H1 (cell line): ENCODE results near the gene PCAT7. TPM values are rescaled to one million over a fixed set of nuclear protein-coding genes. Genes with fewer than 3 reads are reported as not detected.

Source experiments
- CTCF ChIA-PET: fragments of 300-600 bp; sonication (Branson Sonifier 250); formaldehyde crosslinking; loops from one replicate; lab custom pipeline; 2021; ENCODE audit not compliant: partially characterized antibody; lab: Charles Lee
- POLR2A ChIA-PET: fragments of 300-600 bp; sonication (Branson Sonifier 250); formaldehyde crosslinking; loops from one replicate; lab custom pipeline; 2021; ENCODE audit warnings: inconsistent platforms; ENCODE audit not compliant: partially characterized antibody; lab: Charles Lee
- DNase-seq, 2 experiments: peaks; one replicate each; pipeline versions ENCODE4 v3.0.0 to v3.0.0-alpha.2; 2010 to 2022; ENCODE audit warnings: low spot score in 2 of 2, low read depth in 1 of 2, mixed read lengths in 1 of 2
- FAIRE-seq: peaks from 2 replicates; lab custom pipeline; 2011; peaks lifted over from hg19 to GRCh38; lab: Jason Lieb, UNC
- H2AFZ ChIP-seq: 2 replicates; pipeline ENCODE4 v1.8.1; 2012; ENCODE audit warnings: low read length, inconsistent platforms
- H2AK5ac ChIP-seq: 2 replicates; pipeline ENCODE4 v1.6.1; 2013; ENCODE audit warnings: low read depth, low read length
- H2BK120ac ChIP-seq: replicated peaks from 2 replicates; pipeline ENCODE3; 2013; ENCODE audit warnings: low read depth, low read length, inconsistent platforms
- H2BK12ac ChIP-seq: 2 replicates; pipeline ENCODE4 v1.6.1; 2013; ENCODE audit warnings: low read depth, low read length
- H2BK15ac ChIP-seq: 2 replicates; pipeline ENCODE4 v1.6.1; 2013; ENCODE audit warnings: low read length
- H2BK20ac ChIP-seq: 2 replicates; pipeline ENCODE4 v1.6.1; 2013; ENCODE audit warnings: low read length
- H2BK5ac ChIP-seq: 2 replicates; pipeline ENCODE4 v1.6.1; 2013; ENCODE audit warnings: low read depth, low read length
- H3K14ac ChIP-seq: 2 replicates; pipeline ENCODE4 v1.6.1; 2013; ENCODE audit warnings: inconsistent platforms; ENCODE audit not compliant: insufficient read length
- H3K18ac ChIP-seq: 2 replicates; pipeline ENCODE4 v1.6.1; 2013; ENCODE audit warnings: low read length; ENCODE audit errors: extremely low read depth
- H3K23ac ChIP-seq: 2 replicates; pipeline ENCODE4 v1.6.1; 2013; ENCODE audit warnings: inconsistent platforms; ENCODE audit not compliant: insufficient read length
- H3K23me2 ChIP-seq: 2 replicates; pipeline ENCODE4 v1.6.1; 2013; ENCODE audit warnings: low read depth, low read length
- H3K27ac ChIP-seq: 2 replicates; pipeline ENCODE4 v1.6.1; 2011; ENCODE audit warnings: low read depth, low read length, inconsistent platforms
- H3K27me3 ChIP-seq, 4 experiments: replicated peaks in 1 of 4; 1 replicate in 1 of 4; 2 replicates in 3 of 4; pipeline versions ENCODE4 v1.6.1 to v1.8.1; 2011 to 2013; ENCODE audit warnings: low read length in 3 of 4, mild to moderate bottlenecking in 3 of 4, inconsistent platforms in 2 of 4, mixed read lengths in 2 of 4, moderate library complexity in 1 of 4; ENCODE audit not compliant: control insufficient read depth in 3 of 4, insufficient read depth in 3 of 4; ENCODE audit errors: extremely low read depth in 1 of 4
- H3K36me3 ChIP-seq, 4 experiments: 2 replicates each; pipeline versions ENCODE4 v1.6.1 to v1.8.1; 2011 to 2013; ENCODE audit warnings: mild to moderate bottlenecking in 4 of 4, low read length in 3 of 4, moderate library complexity in 2 of 4, control low read depth in 1 of 4, inconsistent platforms in 1 of 4; ENCODE audit not compliant: insufficient read depth in 4 of 4, control insufficient read depth in 2 of 4
- H3K4ac ChIP-seq: replicated peaks from 2 replicates; pipeline ENCODE3; 2013; ENCODE audit warnings: low read length, low read depth, mixed read lengths, inconsistent platforms; ENCODE audit not compliant: insufficient read length
- H3K4me1 ChIP-seq, 4 experiments: replicated peaks in 1 of 4; 1 replicate in 1 of 4; 2 replicates in 3 of 4; pipeline versions ENCODE4 v1.6.1 to v1.8.1; 2011 to 2013; ENCODE audit warnings: low read length in 3 of 4, inconsistent platforms in 2 of 4, mixed read lengths in 1 of 4; ENCODE audit not compliant: insufficient read depth in 4 of 4, control insufficient read depth in 3 of 4
- H3K4me2 ChIP-seq, 2 experiments: 2 replicates each; pipeline versions ENCODE4 v1.6.1 to v1.8.1; 2011 to 2013; ENCODE audit warnings: low read depth in 2 of 2, low read length in 2 of 2, control low read depth in 1 of 2, inconsistent platforms in 1 of 2, mild to moderate bottlenecking in 1 of 2; ENCODE audit not compliant: insufficient read depth in 1 of 2
- H3K4me3 ChIP-seq, 4 experiments: fragments of 200-600, 300-600 bp in 1 of 4; sonication (generic), shearing (Covaris generic), sonication (Bioruptor Twin) in 1 of 4; 2 replicates each; pipeline versions ENCODE4 v1.5.1 to v1.8.1; 2011 to 2016; ENCODE audit warnings: low read length in 4 of 4, low read depth in 3 of 4, control low read depth in 2 of 4, inconsistent platforms in 2 of 4, mild to moderate bottlenecking in 2 of 4, mixed read lengths in 1 of 4, moderate library complexity in 1 of 4; ENCODE audit not compliant: insufficient read depth in 2 of 4; ENCODE audit errors: extremely low read depth in 1 of 4
- H3K56ac ChIP-seq: replicated peaks from 2 replicates; pipeline ENCODE3; 2013; ENCODE audit warnings: low read depth, mild to moderate bottlenecking, mixed read lengths, low read length, inconsistent platforms; ENCODE audit not compliant: insufficient read length
- H3K79me1 ChIP-seq: 2 replicates; pipeline ENCODE4 v1.6.1; 2013; ENCODE audit warnings: low read depth, low read length, control low read depth
- H3K79me2 ChIP-seq, 2 experiments: 2 replicates each; pipeline versions ENCODE4 v1.6.1 to v1.8.1; 2012 to 2013; ENCODE audit warnings: low read length in 2 of 2, mild to moderate bottlenecking in 2 of 2, inconsistent platforms in 1 of 2; ENCODE audit not compliant: insufficient read depth in 2 of 2, control insufficient read depth in 1 of 2
- H3K9ac ChIP-seq, 4 experiments: replicated peaks in 1 of 4; 1 replicate in 1 of 4; 2 replicates in 3 of 4; pipeline versions ENCODE4 v1.6.1 to v1.8.1; 2011 to 2013; ENCODE audit warnings: low read depth in 3 of 4, low read length in 3 of 4, control low read depth in 2 of 4, mild to moderate bottlenecking in 2 of 4, moderate library complexity in 2 of 4, inconsistent platforms in 1 of 4; ENCODE audit errors: extremely low read depth in 1 of 4
- H3K9me3 ChIP-seq, 2 experiments: 2 replicates each; pipeline versions ENCODE4 v1.6.1 to v1.8.1; 2012 to 2013; ENCODE audit warnings: mild to moderate bottlenecking in 2 of 2, moderate library complexity in 2 of 2, control low read depth in 1 of 2, inconsistent platforms in 1 of 2, low read depth in 1 of 2, low read length in 1 of 2, mixed read lengths in 1 of 2; ENCODE audit not compliant: insufficient read depth in 2 of 2
- H4K20me1 ChIP-seq, 2 experiments: replicated peaks in 1 of 2; 2 replicates each; pipeline versions ENCODE3 to v1.8.1; 2011 to 2013; ENCODE audit warnings: inconsistent platforms in 2 of 2, low read length in 2 of 2, mild to moderate bottlenecking in 1 of 2; ENCODE audit not compliant: insufficient read depth in 2 of 2, control insufficient read depth in 1 of 2
- H4K5ac ChIP-seq: 2 replicates; pipeline ENCODE4 v1.6.1; 2013; ENCODE audit warnings: low read length, low read depth, mixed read lengths, inconsistent platforms; ENCODE audit not compliant: insufficient read length
- H4K8ac ChIP-seq: 2 replicates; pipeline ENCODE4 v1.8.0; 2013; ENCODE audit warnings: mild to moderate bottlenecking, moderate library complexity, low read length, inconsistent platforms; ENCODE audit not compliant: insufficient read depth; ENCODE audit errors: extremely low read depth
- H4K91ac ChIP-seq: replicated peaks from 2 replicates; pipeline ENCODE3; 2013; ENCODE audit warnings: low read length, mixed read lengths, inconsistent platforms; ENCODE audit not compliant: insufficient read length
- ATF3 ChIP-seq: IDR thresholded peaks from 2 replicates; pipeline ENCODE4 v1.6.1; 2011; ENCODE audit warnings: low read depth, mild to moderate bottlenecking, low read length; ENCODE audit not compliant: insufficient read depth
- BACH1 ChIP-seq: IDR thresholded peaks from 2 replicates; pipeline ENCODE4 v1.6.1; 2012; ENCODE audit warnings: low read length, improper control_type of control experiment
- CBX5 ChIP-seq: fragments of 300-800, 300-1000 bp; sonication (generic); IDR thresholded peaks from 2 replicates; pipeline ENCODE4 v1.7.1; 2016; ENCODE audit warnings: antibody characterized with exemption, low read length, low read depth
- GTF2F1 ChIP-seq: IDR thresholded peaks from 2 replicates; pipeline ENCODE4 v1.6.1; 2012; ENCODE audit warnings: low read depth, low read length, improper control_type of control experiment, borderline replicate concordance
- HDAC2 ChIP-seq, 2 experiments: fragments of 300-600 bp in 1 of 2; sonication (generic) in 1 of 2; IDR thresholded peaks; 2 replicates each; pipeline ENCODE4 v1.6.1; 2011 to 2012; ENCODE audit warnings: low read depth in 2 of 2, low read length in 2 of 2, mild to moderate bottlenecking in 2 of 2, moderate library complexity in 2 of 2, borderline replicate concordance in 1 of 2, inconsistent platforms in 1 of 2
- RFX5 ChIP-seq: IDR thresholded peaks from 2 replicates; pipeline ENCODE4 v1.6.1; 2011; ENCODE audit warnings: low read depth, low read length, improper control_type of control experiment, borderline replicate concordance
- RXRA ChIP-seq: IDR thresholded peaks from 2 replicates; pipeline ENCODE4 v1.6.1; 2011; ENCODE audit warnings: low read depth, mild to moderate bottlenecking, low read length, moderate library complexity; ENCODE audit not compliant: insufficient read depth
- SAP30 ChIP-seq: fragments of 300-600 bp; sonication (generic); IDR thresholded peaks from 2 replicates; pipeline ENCODE4 v1.7.1; 2012; ENCODE audit warnings: low read length, moderate library complexity, mild to moderate bottlenecking, inconsistent platforms; ENCODE audit not compliant: insufficient read depth, insufficient replicate concordance
- SIN3A ChIP-seq, 2 experiments: IDR thresholded peaks in 1 of 2; conservative IDR thresholded peaks in 1 of 2; 2 replicates each; pipeline ENCODE4 v1.6.1; 2011 to 2012; ENCODE audit warnings: low read length in 2 of 2, improper control_type of control experiment in 1 of 2, low read depth in 1 of 2, mild to moderate bottlenecking in 1 of 2
- SIRT6 ChIP-seq: IDR thresholded peaks from one replicate; pipeline ENCODE4 v1.7.1; 2012; ENCODE audit warnings: low read length, inconsistent platforms
- SP1 ChIP-seq: IDR thresholded peaks from 2 replicates; pipeline ENCODE4 v1.6.1; 2011; ENCODE audit warnings: low read depth, low read length
- SP4 ChIP-seq: IDR thresholded peaks from 2 replicates; pipeline ENCODE4 v1.6.1; 2012; ENCODE audit warnings: low read length, inconsistent platforms
- TAF7 ChIP-seq: optimal IDR thresholded peaks from 2 replicates; pipeline ENCODE3; 2011; ENCODE audit warnings: low read depth, mild to moderate bottlenecking, inconsistent platforms, low read length, moderate library complexity, borderline replicate concordance
- ZNF274 ChIP-seq: IDR thresholded peaks from 2 replicates; pipeline ENCODE4 v1.7.0; 2012; ENCODE audit warnings: low read length, borderline replicate concordance; ENCODE audit errors: extremely low read depth
- WGBS, 2 experiments: shearing (Covaris generic) in 1 of 2; methylation state at CpG; one replicate each; pipeline versions ENCODE4 v1.1.6 to v1.1.7; 2013 to 2015; ENCODE audit warnings: low lambda C conversion rate in 2 of 2, mixed read lengths in 2 of 2, inconsistent platforms in 1 of 2, low coverage in 1 of 2, missing lambda C conversion rate in 1 of 2; ENCODE audit not compliant: insufficient replicate concordance in 2 of 2, insufficient coverage in 1 of 2, insufficient read length in 1 of 2; ENCODE audit errors: extremely low coverage in 1 of 2, missing lambda C conversion rate in 1 of 2; 5-methylcytosine and 5-hydroxymethylcytosine counted together
- polyA plus RNA-seq, 7 experiments: library from polyadenylated mRNA; depleted of rRNA in 3 of 7; stranded (reverse) in 5 of 7; unstranded in 2 of 7; fragments of >200 nt in 5 of 7; fragments of 200-250 nt in 2 of 7; gene quantifications; 1 replicate in 5 of 7; 2 replicates in 1 of 7; 4 replicates in 1 of 7; pipeline versions ENCODE4 v1.2.1 to v1.2.3, GENCODE V29; 2011 to 2013; ENCODE audit warnings: missing spikeins in 2 of 7, mixed read lengths in 2 of 7
- total RNA-seq: library from RNA; stranded (reverse); fragmentation: NEBNext Ultra II Directional; extraction: Animal tissue kit (Norgen Biotek cat#: 25700); gene quantifications from 2 replicates; pipeline ENCODE4 v1.2.1, GENCODE V29; 2021

Gene PCAT7
- total and polyA plus RNA-seq, 2 of the 8 experiments (the other 6 are each of a cell fraction or from before 2014, with no cell fraction given): 3.2 to 4.1 TPM

GRCh38 chr9:94607423-94607691, 52.5 kb downstream of the PCAT7 start:
- ChIA-PET CTCF (interaction anchor here (1.7 kb wide), 1 partner anchor 74 kb away, joined by 7 read pairs; no protein-coding TSS in a partner anchor), POLR2A (no interaction called here)
- no peak overlapping the region for H4K8ac ChIP-seq
- no peak overlapping the region for H3K18ac ChIP-seq
- no peak overlapping the region for H3K23ac ChIP-seq
- no peak overlapping the region for H2BK15ac ChIP-seq
- no peak overlapping the region for H4K91ac ChIP-seq
- H2AK5ac ChIP-seq: no peak overlapping the region
- H4K20me1 ChIP-seq: no peaks in the 10 kb centered on the region
- no peaks in the 10 kb centered on the region for H3K36me3 ChIP-seq
- H3K9me3 ChIP-seq: no peaks in the 10 kb centered on the region
- DNase-seq (no peak), FAIRE-seq (no peak)
- H3K27ac ChIP-seq: no peak overlapping the region
- H3K79me1 ChIP-seq: no peaks in the 10 kb centered on the region
- WGBS, 2 experiments: 94% methylated on average over 8 of the region's 8 CpGs; no CpG with 5 or more reads in 1 of the 2 experiments
- H3K23me2 ChIP-seq: no peaks in the 10 kb centered on the region
- peak overlapping the region; percentile 84; the same call in 1 of the 2 replicates for H2BK12ac ChIP-seq
- H4K5ac ChIP-seq: no peak overlapping the region
- no peaks in the 10 kb centered on the region for H3K79me2 ChIP-seq
- H2BK5ac ChIP-seq: no peak overlapping the region
- H3K27me3 ChIP-seq: no peaks in the 10 kb centered on the region; a peak in 1 of 7 replicates
- H3K4me3 ChIP-seq: no peak overlapping the region
- no peak overlapping the region for H3K14ac ChIP-seq
- 0 out of 2 replicates have a peak overlapping the region, but pooled peaks have one; percentile 24 for H2AFZ ChIP-seq
- H2BK20ac ChIP-seq: peak overlapping the region; percentile 61; the same call in 1 of the 2 replicates
- H3K4ac ChIP-seq: no peak overlapping the region
- no peak overlapping the region for H3K56ac ChIP-seq
- no peak overlapping the region for H2BK120ac ChIP-seq
- H3K4me1 ChIP-seq: peaks cover 7 to 10% (median 8%) of the 10 kb centered on the region in 4 experiments; a peak in 6 of 7 replicates
- H3K9ac ChIP-seq: no peak overlapping the region
- no peak overlapping the region for H3K4me2 ChIP-seq
- TF ChIP-seq RXRA: no peak
- TF ChIP-seq SIRT6: no peak
- TF ChIP-seq CBX5: no peak
- no peak for TF ChIP-seq ZNF274
- TF ChIP-seq ATF3: no peak
- TF ChIP-seq TAF7: no peak
- TF ChIP-seq RFX5: no peak
- no peak for TF ChIP-seq GTF2F1
- TF ChIP-seq SIN3A (conservative IDR thresholded peaks at IDR 0.05 in 1 of 2, IDR thresholded peaks at IDR 0.05 in 1 of 2; ENCODE audit: low read depth in 1 of 2, low read length in 2 of 2): no peak
- no peak for TF ChIP-seq SP4
- no peak for TF ChIP-seq BACH1
- TF ChIP-seq SAP30: no peak
- no peak for TF ChIP-seq HDAC2 (IDR thresholded peaks at IDR 0.05; ENCODE audit: borderline replicate concordance in 1 of 2, low read depth in 2 of 2, low read length in 2 of 2)
- TF ChIP-seq SP1: no peak
